PC-9 (cell line): Measurements from ENCODE around the gene PPHLN1. TPM values are rescaled to one million over a fixed set of nuclear protein-coding genes. Genes with fewer than 3 reads are reported as not detected.

ENCODE experiments used
- BruUV-seq: library from RNA; stranded (reverse); fragments of 400-500 nt; replicated peaks from 2 replicates; lab custom pipeline; 2021; lab: Mats Ljungman, UMichigan
- CTCF ChIA-PET: fragments of 300-600 bp; sonication (Branson Sonifier 250); formaldehyde crosslinking; loops from one replicate; lab custom pipeline; 2022; ENCODE audit warnings: antibody characterized with exemption; lab: Charles Lee
- POLR2A ChIA-PET: fragments of 300-600 bp; sonication (Branson Sonifier 250); formaldehyde crosslinking; loops from one replicate; lab custom pipeline; 2022; ENCODE audit warnings: antibody characterized with exemption; ENCODE audit not compliant: unreplicated experiment; lab: Charles Lee
- DNase-seq, 2 experiments: peaks; one replicate each; pipeline versions ENCODE4 v3.0.0 to v3.0.0-alpha.2; 2015 to 2022; ENCODE audit warnings: mixed read lengths in 1 of 2
- H2AFZ ChIP-seq: fragments of 200-600 bp; sonication (generic); 2 replicates; pipeline ENCODE4 v1.8.1; 2017; ENCODE audit warnings: antibody characterized with exemption
- H3F3A ChIP-seq: fragments of 200-600 bp; sonication (generic); 2 replicates; pipeline ENCODE4 v1.8.1; 2017; ENCODE audit warnings: antibody characterized with exemption, mild to moderate bottlenecking, low read depth; ENCODE audit not compliant: insufficient read depth
- H3K27ac ChIP-seq: fragments of 200-600 bp; sonication (generic); 2 replicates; pipeline ENCODE4 v1.6.1; 2016; ENCODE audit warnings: mixed run types
- H3K27me3 ChIP-seq: fragments of 200-600 bp; sonication (generic); 2 replicates; pipeline ENCODE4 v1.6.1; 2016; ENCODE audit warnings: low read depth, mixed run types; ENCODE audit not compliant: insufficient read depth
- H3K36me3 ChIP-seq: fragments of 200-600 bp; sonication (generic); 2 replicates; pipeline ENCODE4 v1.6.1; 2016; ENCODE audit warnings: low read depth, mixed run types
- H3K4me1 ChIP-seq: fragments of 200-600 bp; sonication (generic); replicated peaks from 2 replicates; pipeline ENCODE4 v1.6.1; 2016; ENCODE audit warnings: mixed run types; ENCODE audit not compliant: insufficient read depth
- H3K4me2 ChIP-seq: fragments of 200-600 bp; sonication (generic); 2 replicates; pipeline ENCODE4 v1.6.1; 2017; ENCODE audit warnings: mixed run types
- H3K4me3 ChIP-seq: fragments of 200-600 bp; sonication (generic); 2 replicates; pipeline ENCODE4 v1.6.1; 2016; ENCODE audit warnings: mixed run types
- H3K79me2 ChIP-seq: fragments of 200-600 bp; sonication (generic); 2 replicates; pipeline ENCODE4 v1.6.1; 2017; ENCODE audit warnings: low read depth, mixed run types
- H3K9me2 ChIP-seq: fragments of 200-600 bp; sonication (generic); 2 replicates; pipeline ENCODE4 v1.8.1; 2017; ENCODE audit warnings: mild to moderate bottlenecking; ENCODE audit not compliant: insufficient read depth
- H3K9me3 ChIP-seq: fragments of 200-600 bp; sonication (generic); 2 replicates; pipeline ENCODE4 v1.8.1; 2016; ENCODE audit warnings: low read depth; ENCODE audit not compliant: insufficient read depth
- H4K20me1 ChIP-seq: fragments of 200-600 bp; sonication (generic); 2 replicates; pipeline ENCODE4 v1.8.1; 2017; ENCODE audit not compliant: insufficient read depth
- CTCF ChIP-seq: fragments of 200-600 bp; sonication (generic); conservative IDR thresholded peaks from 2 replicates; pipeline ENCODE4 v1.6.1; 2017; ENCODE audit warnings: mixed run types, antibody characterized with exemption, mild to moderate bottlenecking, moderate library complexity
- EZH2 ChIP-seq: fragments of 200-600 bp; sonication (generic); IDR thresholded peaks from 2 replicates; pipeline ENCODE4 v1.8.0; 2017; ENCODE audit warnings: antibody characterized with exemption, low read depth
- intact Hi-C: fragments of 100-400 bp; cut with micrococcal nuclease; formaldehyde crosslinking; loops from one replicate; pipeline ENCODE4 v1.10.0; 2022; ENCODE audit not compliant: unreplicated experiment
- total RNA-seq: library from RNA; stranded (reverse); gene quantifications from 2 replicates; pipeline ENCODE4 v1.2.3, GENCODE V29; 2021

The PPHLN1 gene
- total RNA-seq, 1 experiment from 2014 or later = 61.9 TPM

DNA sequence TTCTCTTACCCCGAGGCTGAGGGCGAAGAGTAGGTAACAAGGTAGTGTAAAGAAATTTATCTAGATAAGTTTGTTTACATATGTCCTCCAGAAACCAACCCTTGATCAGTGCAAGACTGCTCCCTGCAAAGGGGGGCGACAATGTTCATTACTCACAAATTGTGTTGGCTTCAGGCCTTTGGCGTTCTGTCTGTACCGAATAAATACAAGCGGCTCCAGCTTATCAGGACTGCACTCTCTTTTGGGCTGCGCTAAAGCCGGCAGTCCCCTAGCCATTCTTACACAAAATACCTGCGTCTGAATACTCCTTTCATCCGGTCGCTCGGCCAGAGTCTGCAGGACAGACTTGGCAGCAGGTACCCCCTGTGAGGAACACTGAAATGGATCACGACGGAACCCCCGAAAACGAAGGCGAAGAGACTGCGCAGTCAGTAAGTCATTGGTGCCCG, 116.4 kb downstream of the PPHLN1 start:
- Histone ChIP-seq H3K27me3 (no peaks in the 10 kb centered on the region), H3K4me1 (no peaks in the 10 kb centered on the region), H3K9me2 (no peaks in the 10 kb centered on the region), H2AFZ (no peak overlapping the region), H3K4me3 (no peak overlapping the region), H3K79me2 (no peaks in the 10 kb centered on the region), H4K20me1 (no peaks in the 10 kb centered on the region), H3F3A (no peaks in the 10 kb centered on the region; the same call in 1 of the 2 replicates), H3K36me3 (peaks cover 6% of the 10 kb centered on the region; the same call in 1 of the 2 replicates), H3K9me3 (no peaks in the 10 kb centered on the region), H3K27ac (no peak overlapping the region), H3K4me2 (no peak overlapping the region)
- ChIA-PET POLR2A (no interaction called here), CTCF (no interaction called here)
- no TSS peak for BruUV-seq
- no peak for TF ChIP-seq EZH2
- no peak for TF ChIP-seq CTCF
- no peak for DNase-seq
- intact Hi-C loops = no loop called here

- Histone ChIP-seq H4K20me1 (no peaks in the 10 kb centered on the region), H3F3A (no peaks in the 10 kb centered on the region; the same call in 1 of the 2 replicates), H3K27ac (no peak overlapping the region), H3K4me1 (no peaks in the 10 kb centered on the region), H3K36me3 (peaks cover 6% of the 10 kb centered on the region; the same call in 1 of the 2 replicates), H3K4me2 (no peak overlapping the region), H3K79me2 (no peaks in the 10 kb centered on the region), H3K9me3 (no peaks in the 10 kb centered on the region), H2AFZ (no peak overlapping the region), H3K4me3 (no peak overlapping the region), H3K9me2 (no peaks in the 10 kb centered on the region), H3K27me3 (no peaks in the 10 kb centered on the region)
- ChIA-PET POLR2A (no interaction called here), CTCF (no interaction called here)
- intact Hi-C loops = no loop called here
- TF ChIP-seq CTCF = no peak
- TF ChIP-seq EZH2 = no peak
- no peak for DNase-seq
- no TSS peak for BruUV-seq
These were observed 116.9 kb downstream of the PPHLN1 start for GRCh38 chr12:42442888-42443287.

- Histone ChIP-seq H3K9me2 (no peaks in the 10 kb centered on the region), H3F3A (no peaks in the 10 kb centered on the region; the same call in 1 of the 2 replicates), H3K27ac (no peak overlapping the region), H3K4me3 (no peak overlapping the region), H3K9me3 (no peaks in the 10 kb centered on the region), H2AFZ (no peak overlapping the region), H3K79me2 (no peaks in the 10 kb centered on the region), H3K4me1 (no peaks in the 10 kb centered on the region), H3K27me3 (no peaks in the 10 kb centered on the region), H4K20me1 (no peaks in the 10 kb centered on the region), H3K4me2 (no peak overlapping the region), H3K36me3 (peaks cover 6% of the 10 kb centered on the region; the same call in 1 of the 2 replicates)
- BruUV-seq = no TSS peak
- POLR2A ChIA-PET = interaction anchor here (1.0 kb wide), 1 partner anchor 22 kb away, joined by 10 read pairs; no protein-coding TSS in a partner anchor
- intact Hi-C loops = no loop called here
- no peak for TF ChIP-seq EZH2
- no peak for TF ChIP-seq CTCF
- no peak for DNase-seq
- CTCF ChIA-PET = no interaction called here
These were observed 118.4 kb downstream of the PPHLN1 start for GRCh38 chr12:42444192-42444943.
